Epithelial cell of proximal tubule (primary cell): ENCODE results near the gene STXBP2. TPM values are rescaled to one million over a fixed set of nuclear protein-coding genes. Genes with fewer than 3 reads are reported as not detected.

ENCODE experiments used
- DNase-seq: peaks from one replicate; pipeline ENCODE4 v3.0.0-alpha.2; 2011; ENCODE audit warnings: low read depth
- H3K4me3 ChIP-seq: 2 replicates; pipeline ENCODE4 v1.5.1; 2011; ENCODE audit warnings: low read depth, mild to moderate bottlenecking, low read length
- CTCF ChIP-seq: conservative IDR thresholded peaks from 2 replicates; pipeline ENCODE4 v1.5.1; 2012; ENCODE audit warnings: low read depth, mild to moderate bottlenecking, low read length
- total RNA-seq: library from RNA; depleted of rRNA; stranded (reverse); fragments of >200 nt; gene quantifications from 2 replicates; pipeline ENCODE4 v1.2.3, GENCODE V29; 2015

STXBP2 gene
- total RNA-seq, 1 donor from 2014 or later, result 49.4 TPM

- peak; percentile 71 for TF ChIP-seq CTCF
- DNase-seq, result no peak
Measured at GRCh38 chr19:7681340-7682174, 44.6 kb downstream of the STXBP2 start.

GRCh38 chr19:7682175-7682855 lies 45.4 kb downstream of the STXBP2 start:
- no peak for TF ChIP-seq CTCF
- DNase-seq, result no peak
- H3K4me3 ChIP-seq, result peak overlapping the region; percentile 100

More at GRCh38 chr19:7681340-7682174, 44.6 kb downstream of the STXBP2 start:
- H3K4me3 ChIP-seq, result peak overlapping the region; percentile 100

GRCh38 chr19:7685546-7686445 lies 48.9 kb downstream of the STXBP2 start:
- no peak for DNase-seq
- no peak for TF ChIP-seq CTCF
- no peak overlapping the region for H3K4me3 ChIP-seq

GRCh38 chr19:7687177-7687576 lies 50.3 kb downstream of the STXBP2 start:
- TF ChIP-seq CTCF, result no peak
- DNase-seq, result no peak
- H3K4me3 ChIP-seq, result no peak overlapping the region

GRCh38 chr19:7689165-7689564 lies 52.3 kb downstream of the STXBP2 start:
- TF ChIP-seq CTCF, result no peak
- DNase-seq, result no peak
- H3K4me3 ChIP-seq, result no peak overlapping the region

GRCh38 chr19:7690779-7691258 lies 53.9 kb downstream of the STXBP2 start:
- DNase-seq, result no peak
- TF ChIP-seq CTCF, result no peak
- no peak overlapping the region for H3K4me3 ChIP-seq
